C4-2B (cell line): Measurements from ENCODE around the gene CDV3.

Experiments used
- H3K27ac ChIP-seq: fragments of 450-650 bp; 2 replicates; pipeline ENCODE4 v1.5.1; 2017
- ZFX ChIP-seq: fragments of 450-650 bp; IDR thresholded peaks from 2 replicates; pipeline ENCODE4 v1.6.1; 2017
- TF ChIP-seq, protein P1 (sequence below): fragments of 450-650 bp; conservative IDR thresholded peaks from 2 replicates; pipeline ENCODE4 v1.5.1; 2017; ENCODE audit warnings: mild to moderate bottlenecking

Gene CDV3

DNA sequence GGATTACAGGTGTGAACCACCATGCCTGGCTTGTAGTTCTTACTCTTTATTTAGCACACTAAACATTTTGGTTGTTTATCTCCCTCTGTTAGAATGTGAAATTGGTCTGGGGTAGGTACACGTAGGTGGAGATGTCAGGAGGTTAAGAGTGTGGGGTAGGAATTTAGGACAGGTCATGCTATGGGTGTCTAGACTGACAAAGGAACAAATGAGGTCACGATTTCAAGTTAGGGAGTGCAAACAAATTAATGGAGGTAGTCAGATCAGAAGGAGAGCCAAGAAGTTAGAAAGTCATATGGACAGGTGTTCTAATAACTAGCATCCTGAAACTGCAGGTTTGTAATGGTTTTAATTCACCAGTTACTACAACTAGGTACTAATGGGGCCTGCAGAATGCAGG, 19.8 kb downstream of the CDV3 start:
- no peak for TF ChIP-seq ZFX
- TF ChIP-seq, protein P1, sequence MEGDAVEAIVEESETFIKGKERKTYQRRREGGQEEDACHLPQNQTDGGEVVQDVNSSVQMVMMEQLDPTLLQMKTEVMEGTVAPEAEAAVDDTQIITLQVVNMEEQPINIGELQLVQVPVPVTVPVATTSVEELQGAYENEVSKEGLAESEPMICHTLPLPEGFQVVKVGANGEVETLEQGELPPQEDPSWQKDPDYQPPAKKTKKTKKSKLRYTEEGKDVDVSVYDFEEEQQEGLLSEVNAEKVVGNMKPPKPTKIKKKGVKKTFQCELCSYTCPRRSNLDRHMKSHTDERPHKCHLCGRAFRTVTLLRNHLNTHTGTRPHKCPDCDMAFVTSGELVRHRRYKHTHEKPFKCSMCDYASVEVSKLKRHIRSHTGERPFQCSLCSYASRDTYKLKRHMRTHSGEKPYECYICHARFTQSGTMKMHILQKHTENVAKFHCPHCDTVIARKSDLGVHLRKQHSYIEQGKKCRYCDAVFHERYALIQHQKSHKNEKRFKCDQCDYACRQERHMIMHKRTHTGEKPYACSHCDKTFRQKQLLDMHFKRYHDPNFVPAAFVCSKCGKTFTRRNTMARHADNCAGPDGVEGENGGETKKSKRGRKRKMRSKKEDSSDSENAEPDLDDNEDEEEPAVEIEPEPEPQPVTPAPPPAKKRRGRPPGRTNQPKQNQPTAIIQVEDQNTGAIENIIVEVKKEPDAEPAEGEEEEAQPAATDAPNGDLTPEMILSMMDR: no peak
- no peak overlapping the region for H3K27ac ChIP-seq

DNA sequence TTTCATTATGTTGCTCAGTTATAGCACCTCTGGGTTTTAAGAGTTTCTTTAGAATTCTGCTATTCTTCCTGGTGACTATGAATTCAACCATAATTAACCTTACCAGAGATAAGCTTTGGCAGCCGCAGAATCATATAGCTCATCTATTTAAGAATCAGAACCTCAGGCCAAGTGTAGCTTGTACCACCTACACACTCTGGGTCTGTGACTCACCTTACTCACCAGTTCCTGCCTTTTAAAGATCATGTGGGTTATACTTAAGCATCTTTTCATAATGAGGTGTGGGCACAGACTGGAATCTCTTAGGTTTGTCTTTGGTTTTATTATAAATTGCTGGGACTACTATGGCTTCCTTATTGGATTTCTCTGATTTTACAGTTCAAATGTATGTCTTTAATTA, 21.9 kb downstream of the CDV3 start:
- no peak overlapping the region for H3K27ac ChIP-seq
- no peak for TF ChIP-seq ZFX
- TF ChIP-seq, protein P1: no peak

DNA sequence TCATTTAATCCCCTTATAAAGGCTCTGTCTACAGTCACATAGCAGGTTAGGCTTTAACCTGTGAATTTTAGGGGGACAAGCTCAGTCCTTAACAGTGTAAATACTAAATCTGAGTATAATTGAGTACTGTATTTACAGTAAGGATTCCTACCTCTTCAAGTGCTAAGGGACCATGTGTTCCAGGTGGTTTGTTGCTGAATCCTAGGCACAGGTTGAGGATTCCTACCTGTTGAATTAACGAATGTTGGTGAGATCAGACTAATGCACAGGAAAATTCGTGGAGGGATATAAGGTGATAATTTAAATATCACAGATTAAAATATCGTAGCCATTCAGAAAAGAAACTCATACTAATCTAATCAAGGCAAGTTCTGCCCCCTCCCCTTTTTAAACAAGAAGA, 24.9 kb downstream of the CDV3 start:
- no peak for TF ChIP-seq ZFX
- H3K27ac ChIP-seq: no peak overlapping the region

DNA sequence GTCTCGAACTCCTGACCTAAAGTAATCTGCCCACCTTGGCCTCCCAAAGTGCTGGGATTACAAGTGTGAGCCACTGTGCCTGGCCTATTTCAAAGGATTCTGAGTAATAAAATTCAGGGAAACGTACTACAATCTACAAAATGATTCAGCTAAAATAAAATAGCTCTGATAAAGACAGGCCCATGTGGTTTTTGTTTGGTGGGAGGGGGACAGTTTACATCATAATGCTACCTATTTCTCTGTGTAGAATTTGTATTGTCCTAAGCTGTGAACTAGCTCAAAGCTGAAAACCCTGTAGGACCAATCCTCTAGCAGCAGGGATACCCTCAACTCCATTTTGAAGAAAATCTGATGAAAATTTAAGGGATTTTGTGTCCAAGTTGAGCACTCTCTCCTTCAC, 25.8 kb downstream of the CDV3 start:
- TF ChIP-seq ZFX: no peak
- TF ChIP-seq, protein P1: no peak
- no peak overlapping the region for H3K27ac ChIP-seq

DNA sequence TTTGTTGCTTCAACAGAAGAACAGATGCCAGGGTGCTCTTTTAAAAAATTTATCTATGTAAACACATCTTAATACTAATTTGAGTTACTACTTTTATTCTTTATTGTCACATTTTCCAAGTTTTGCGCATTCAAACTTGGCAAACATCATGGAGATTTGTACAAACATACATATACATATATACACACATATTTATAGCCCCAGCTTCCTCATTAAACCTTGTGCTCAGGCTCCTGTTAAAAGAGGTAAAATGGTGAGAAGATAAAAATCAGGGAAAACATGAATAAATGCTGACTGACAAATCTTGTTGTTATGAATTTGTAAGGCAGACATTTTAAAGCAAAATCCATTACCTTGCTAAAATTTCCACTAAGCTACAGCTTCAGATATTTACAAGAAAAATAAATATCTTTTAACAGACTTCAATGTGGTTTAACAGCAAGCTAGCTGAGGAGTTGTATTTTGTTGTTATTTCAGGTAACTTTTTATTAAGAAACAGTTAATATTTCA, 27.1 kb downstream of the CDV3 start:
- peak overlapping the region; percentile 18; the same call in 1 of the 2 replicates for H3K27ac ChIP-seq
- TF ChIP-seq, protein P1: no peak

DNA sequence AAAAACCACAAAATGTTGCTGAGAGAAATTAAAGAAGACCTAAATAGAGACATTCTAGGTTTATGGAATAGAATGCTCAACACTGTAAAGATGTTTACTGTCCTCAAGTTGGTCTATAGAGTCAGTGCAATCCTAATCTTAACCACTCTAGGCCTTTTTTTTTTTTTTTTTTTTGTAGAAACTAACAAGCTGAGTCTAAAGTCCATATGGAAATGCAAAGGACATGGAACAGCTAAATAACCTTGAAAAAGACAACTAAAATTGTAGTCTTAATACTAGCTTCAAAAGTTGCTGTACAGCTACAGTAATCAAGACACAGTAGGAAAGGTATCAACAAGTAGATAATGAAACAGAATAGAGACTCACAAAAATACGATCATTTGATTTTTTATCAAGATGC, 32.9 kb downstream of the CDV3 start:
- TF ChIP-seq ZFX: no peak
- TF ChIP-seq, protein P1: no peak
- H3K27ac ChIP-seq: no peak overlapping the region

DNA sequence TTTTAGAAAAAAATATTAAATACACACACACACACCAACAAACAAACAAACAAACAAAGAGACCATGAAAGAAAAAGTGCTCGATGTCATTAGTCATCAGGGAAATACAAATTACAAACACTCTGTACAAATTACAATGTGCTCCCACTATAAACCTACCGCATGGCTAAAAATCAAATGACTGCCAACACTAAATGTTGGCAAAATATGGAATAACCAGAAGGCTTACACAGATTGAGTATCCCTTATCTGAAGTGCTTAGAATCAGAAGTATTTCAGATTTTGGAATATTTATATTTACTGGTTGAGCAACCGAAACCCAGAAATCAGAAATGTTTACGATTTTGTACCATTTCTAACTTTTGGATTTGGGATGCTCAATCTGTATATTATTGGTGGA, 33.4 kb downstream of the CDV3 start:
- H3K27ac ChIP-seq: no peak overlapping the region
- TF ChIP-seq ZFX: no peak
- TF ChIP-seq, protein P1: no peak

DNA sequence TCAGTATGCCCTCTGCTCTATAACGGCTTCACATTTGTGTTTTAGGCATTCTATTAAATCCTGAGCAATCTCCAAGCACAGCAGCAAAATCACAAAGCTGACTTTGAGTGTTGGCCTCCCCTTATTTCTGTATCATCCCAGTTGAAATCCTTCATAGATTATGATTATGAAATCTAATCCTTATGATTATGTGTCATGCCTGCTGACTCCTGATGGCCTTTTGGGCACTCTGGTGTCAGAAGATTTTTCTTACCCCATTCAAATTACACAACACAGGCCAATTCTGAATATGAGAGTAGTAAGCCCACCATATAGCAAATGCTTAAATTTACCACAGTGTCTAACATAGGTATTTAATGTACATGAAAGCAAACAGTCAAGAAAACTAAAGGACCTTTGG, 34.3 kb downstream of the CDV3 start:
- TF ChIP-seq ZFX: no peak
- TF ChIP-seq, protein P1: no peak
- H3K27ac ChIP-seq: no peak overlapping the region
